Lower leg skin (tissue), 4 donors: ENCODE measurements around the gene ABHD16A. TPM values are rescaled to one million over a fixed set of nuclear protein-coding genes. Genes with fewer than 3 reads are reported as not detected.
A peak's percentile ranks its signal among the peaks of the same experiment; 100 is the strongest.

Experiments used
- DNase-seq, 2 donors: peaks; one replicate each; pipeline ENCODE4 v3.0.0-alpha.2; 2019; ENCODE audit warnings: low spot score in 2 of 2
- H3K4me3 ChIP-seq: fragments of 200-600 bp; sonication (generic); 2 replicates; pipeline ENCODE4 v1.5.1; 2017; ENCODE audit warnings: mild to moderate bottlenecking, low read depth; ENCODE audit not compliant: poor library complexity, severe bottlenecking
- POLR2A ChIP-seq, 2 donors: fragments of 450-650 bp; IDR thresholded peaks; one replicate each; pipeline ENCODE4 v1.6.1; 2016 to 2017; ENCODE audit warnings: antibody characterized with exemption in 2 of 2, mild to moderate bottlenecking in 1 of 2, moderate library complexity in 1 of 2
- WGBS, 2 donors: methylation state at CpG; one replicate each; pipeline ENCODE4 v1.1.5; 2018; 5-methylcytosine and 5-hydroxymethylcytosine counted together
- intact Hi-C: fragments of 100-400 bp; cut with DNase I; formaldehyde crosslinking; loops from one replicate; pipeline ENCODE4 v1.15.0; 2023; ENCODE audit warnings: low total_unique reads
- total RNA-seq, 4 donors: library from RNA; depleted of rRNA; stranded (reverse); fragments of >200 nt; gene quantifications; one replicate each; pipeline ENCODE4 v1.1.0, GENCODE V29; 2016
- TF ChIP-seq, protein P1 (sequence below), 3 donors: fragments of 450-650 bp; IDR thresholded peaks; one replicate each; pipeline ENCODE4 v1.5.1; 2016; ENCODE audit warnings: antibody characterized with exemption in 3 of 3, mild to moderate bottlenecking in 3 of 3, moderate library complexity in 2 of 3

The ABHD16A gene
- total RNA-seq, 4 donors from 2014 or later: 49.9 to 61.8 (median 52.0) TPM

DNA sequence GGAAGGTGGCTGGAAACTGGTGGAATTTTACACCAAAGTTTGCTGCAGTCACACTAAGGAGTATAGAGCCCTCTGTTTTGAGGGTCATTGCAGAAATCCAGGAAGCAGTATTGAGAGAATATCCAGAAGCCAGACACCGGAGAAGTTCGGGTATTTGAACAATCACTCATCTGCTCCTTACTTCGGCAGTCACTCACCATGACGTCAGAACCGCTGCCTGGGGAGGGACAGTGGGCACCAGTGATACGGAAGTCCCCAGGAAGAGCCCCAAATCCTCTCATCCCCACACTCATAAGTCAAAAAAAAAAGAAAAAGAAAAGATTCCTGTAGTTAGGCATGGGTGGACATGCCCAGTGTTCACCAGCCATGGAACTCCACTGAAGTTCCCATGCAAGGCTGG lies 26.2 kb downstream of the ABHD16A start:
- intact Hi-C loops: no loop called here
- TF ChIP-seq POLR2A (IDR thresholded peaks at IDR 0.05): no peak
- no peak overlapping the region for H3K4me3 ChIP-seq
- 67 to 75% methylated on average over 6 of the region's 6 CpGs for WGBS, 2 donors
- DNase-seq: no peak

DNA sequence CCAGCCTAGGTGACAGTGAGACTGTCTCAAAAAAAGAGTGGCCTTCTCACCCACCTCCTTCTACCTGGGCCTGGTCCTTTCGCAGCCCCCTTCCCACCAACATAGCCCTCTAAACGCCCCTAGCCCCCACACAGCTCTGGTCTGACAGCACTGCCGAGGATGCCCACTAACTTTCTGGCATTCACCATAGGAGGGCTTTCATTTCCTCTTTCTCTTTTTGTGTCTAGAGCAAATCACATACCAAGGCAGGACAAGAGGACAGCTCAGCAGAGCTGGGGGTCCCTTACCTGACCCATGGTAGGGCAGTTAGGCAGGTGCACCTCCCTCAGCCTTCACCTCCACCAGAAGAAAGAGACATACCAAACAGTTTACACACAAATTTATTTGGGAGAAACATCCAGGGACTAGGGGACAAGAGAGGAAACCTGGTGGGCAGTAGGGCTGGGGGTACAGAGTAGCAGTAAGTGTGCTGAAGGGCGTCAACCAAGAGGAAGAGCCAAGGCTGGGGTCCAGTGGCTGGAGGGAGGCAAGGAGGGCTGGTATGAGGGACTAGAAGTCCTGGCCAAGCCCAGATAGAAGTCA lies 26.7 kb downstream of the ABHD16A start:
- WGBS, 2 donors: 73 to 82% methylated on average over 4 of the region's 4 CpGs
- no peak for DNase-seq
- intact Hi-C loops: no loop called here
- TF ChIP-seq, protein P1, sequence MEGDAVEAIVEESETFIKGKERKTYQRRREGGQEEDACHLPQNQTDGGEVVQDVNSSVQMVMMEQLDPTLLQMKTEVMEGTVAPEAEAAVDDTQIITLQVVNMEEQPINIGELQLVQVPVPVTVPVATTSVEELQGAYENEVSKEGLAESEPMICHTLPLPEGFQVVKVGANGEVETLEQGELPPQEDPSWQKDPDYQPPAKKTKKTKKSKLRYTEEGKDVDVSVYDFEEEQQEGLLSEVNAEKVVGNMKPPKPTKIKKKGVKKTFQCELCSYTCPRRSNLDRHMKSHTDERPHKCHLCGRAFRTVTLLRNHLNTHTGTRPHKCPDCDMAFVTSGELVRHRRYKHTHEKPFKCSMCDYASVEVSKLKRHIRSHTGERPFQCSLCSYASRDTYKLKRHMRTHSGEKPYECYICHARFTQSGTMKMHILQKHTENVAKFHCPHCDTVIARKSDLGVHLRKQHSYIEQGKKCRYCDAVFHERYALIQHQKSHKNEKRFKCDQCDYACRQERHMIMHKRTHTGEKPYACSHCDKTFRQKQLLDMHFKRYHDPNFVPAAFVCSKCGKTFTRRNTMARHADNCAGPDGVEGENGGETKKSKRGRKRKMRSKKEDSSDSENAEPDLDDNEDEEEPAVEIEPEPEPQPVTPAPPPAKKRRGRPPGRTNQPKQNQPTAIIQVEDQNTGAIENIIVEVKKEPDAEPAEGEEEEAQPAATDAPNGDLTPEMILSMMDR (IDR thresholded peaks at IDR 0.05): no peak
- no peak for TF ChIP-seq POLR2A (IDR thresholded peaks at IDR 0.05)
- H3K4me3 ChIP-seq: no peak overlapping the region

DNA sequence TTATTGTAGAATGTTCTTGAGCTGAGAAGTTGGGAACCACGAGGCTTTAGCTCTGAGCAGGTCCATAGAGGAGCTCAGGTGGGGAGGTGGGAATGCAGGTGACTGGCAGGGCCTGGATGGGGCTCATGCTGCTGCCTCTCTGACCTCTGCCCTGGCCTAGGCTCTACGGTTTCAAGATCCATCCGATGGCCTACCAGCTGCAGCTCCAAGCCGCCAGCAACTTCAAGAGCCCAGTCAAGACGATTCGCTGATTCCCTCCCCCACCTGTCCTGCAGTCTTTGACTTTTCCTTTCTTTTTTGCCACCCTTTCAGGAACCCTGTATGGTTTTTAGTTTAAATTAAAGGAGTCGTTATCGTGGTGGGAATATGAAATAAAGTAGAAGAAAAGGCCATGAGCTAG lies 33.4 kb downstream of the ABHD16A start, which contains the start of gene LY6G5B:
LY6G5B (plus strand) TSS at position 301 of the 400 bp plus-strand sequence. CDS start 975 bp downstream, outside the sequence.
- TF ChIP-seq POLR2A (IDR thresholded peaks at IDR 0.05): no peak
- TF ChIP-seq, protein P1 (IDR thresholded peaks at IDR 0.05): no peak
- 81 to 88% methylated on average over 8 of the region's 8 CpGs for WGBS, 2 donors
- intact Hi-C loops: no loop called here
- DNase-seq: no peak
- no peak within 1 kb of the TSS for H3K4me3 ChIP-seq

DNA sequence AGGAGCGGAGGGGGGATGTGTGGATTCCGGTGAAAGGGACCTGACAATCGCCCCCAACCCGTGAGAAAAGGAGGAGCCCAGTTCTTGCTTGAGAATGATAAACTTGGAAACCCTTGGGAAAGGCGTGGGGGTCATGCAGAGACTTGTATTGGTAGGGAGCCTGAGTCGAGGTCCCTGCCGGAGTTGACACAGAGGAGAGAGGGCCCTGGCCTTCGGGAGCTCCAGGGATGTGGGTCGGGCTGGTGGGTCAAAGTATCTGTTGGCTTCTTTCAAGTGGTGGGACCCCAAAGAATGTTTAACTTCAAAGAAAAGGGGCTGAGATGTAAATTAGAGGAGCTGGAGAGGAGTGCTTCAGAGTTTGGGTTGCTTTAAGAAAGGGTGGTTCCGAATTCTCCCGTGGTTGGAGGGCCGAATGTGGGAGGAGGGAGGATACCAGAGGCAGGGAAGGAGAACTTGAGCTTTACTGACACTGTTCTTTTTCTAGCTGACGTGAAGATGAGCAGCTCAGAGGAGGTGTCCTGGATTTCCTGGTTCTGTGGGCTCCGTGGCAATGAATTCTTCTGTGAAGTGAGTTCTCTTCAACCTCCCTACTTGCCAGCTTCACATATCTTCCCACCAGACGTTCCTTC lies 36.7 kb downstream of the ABHD16A start:
- DNase-seq: no peak
- intact Hi-C loops: no loop called here

DNA sequence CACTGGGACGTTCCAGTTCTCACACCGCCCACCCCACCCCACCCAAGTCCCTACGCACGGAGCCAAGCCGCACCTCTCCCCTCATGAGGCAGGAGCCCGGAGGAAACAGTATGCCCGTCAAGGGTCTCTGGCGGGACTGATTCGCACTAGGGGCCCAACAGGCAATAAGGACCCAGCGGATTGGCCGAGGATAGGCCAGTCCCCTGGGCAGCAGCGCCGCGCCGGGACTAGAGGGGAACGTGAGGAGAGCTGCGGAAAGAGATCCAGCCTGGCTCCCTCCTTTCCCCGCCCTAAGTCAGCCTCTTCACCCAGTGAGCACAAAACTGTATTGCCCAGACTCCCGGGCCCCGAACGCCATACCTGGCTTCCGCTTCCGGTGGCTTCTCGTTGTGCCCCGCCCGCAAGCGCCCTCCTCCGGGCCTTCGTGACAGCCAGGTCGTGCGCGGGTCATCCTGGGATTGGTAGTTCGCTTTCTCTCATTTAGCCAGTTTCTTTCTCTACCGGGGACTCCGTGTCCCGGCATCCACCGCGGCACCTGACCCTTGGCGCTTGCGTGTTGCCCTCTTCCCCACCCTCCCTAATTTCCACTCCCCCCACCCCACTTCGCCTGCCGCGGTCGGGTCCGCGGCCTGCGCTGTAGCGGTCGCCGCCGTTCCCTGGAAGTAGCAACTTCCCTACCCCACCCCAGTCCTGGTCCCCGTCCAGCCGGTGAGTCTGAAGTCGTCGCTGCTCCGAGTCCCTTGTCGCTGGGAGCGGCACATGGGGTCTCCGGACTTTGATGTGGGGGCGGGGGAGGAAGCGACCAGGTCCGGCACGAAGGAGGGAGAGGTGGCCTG lies 37.4 kb downstream of the ABHD16A start, which contains the start of gene CSNK2B:
CSNK2B (plus strand) TSS at position 580 of the 836 bp plus-strand sequence. CDS start 752 bp downstream, outside the sequence.
- WGBS, 2 donors: 0 to 1% methylated on average over 55 to 62 of the region's 63 CpGs

More for the DNA sequence above, 36.7 kb downstream of the ABHD16A start:
- 2 to 3% methylated on average over 15 of the region's 15 CpGs for WGBS, 2 donors
- TF ChIP-seq, protein P1 (IDR thresholded peaks at IDR 0.05): no peak
- TF ChIP-seq POLR2A (IDR thresholded peaks at IDR 0.05): no peak
- H3K4me3 ChIP-seq: peak overlapping the region; percentile 72

More for the DNA sequence above, 37.4 kb downstream of the ABHD16A start, which contains the start of gene CSNK2B:
- peak; percentile 99 to 100 for DNase-seq
- peak within 1 kb of the TSS; percentile 72 for H3K4me3 ChIP-seq
- no peak for TF ChIP-seq POLR2A (IDR thresholded peaks at IDR 0.05)
- TF ChIP-seq, protein P1 (IDR thresholded peaks at IDR 0.05): no peak
- intact Hi-C loops: no loop called here
